ENCODE results near the gene GMPR2.

DNA sequence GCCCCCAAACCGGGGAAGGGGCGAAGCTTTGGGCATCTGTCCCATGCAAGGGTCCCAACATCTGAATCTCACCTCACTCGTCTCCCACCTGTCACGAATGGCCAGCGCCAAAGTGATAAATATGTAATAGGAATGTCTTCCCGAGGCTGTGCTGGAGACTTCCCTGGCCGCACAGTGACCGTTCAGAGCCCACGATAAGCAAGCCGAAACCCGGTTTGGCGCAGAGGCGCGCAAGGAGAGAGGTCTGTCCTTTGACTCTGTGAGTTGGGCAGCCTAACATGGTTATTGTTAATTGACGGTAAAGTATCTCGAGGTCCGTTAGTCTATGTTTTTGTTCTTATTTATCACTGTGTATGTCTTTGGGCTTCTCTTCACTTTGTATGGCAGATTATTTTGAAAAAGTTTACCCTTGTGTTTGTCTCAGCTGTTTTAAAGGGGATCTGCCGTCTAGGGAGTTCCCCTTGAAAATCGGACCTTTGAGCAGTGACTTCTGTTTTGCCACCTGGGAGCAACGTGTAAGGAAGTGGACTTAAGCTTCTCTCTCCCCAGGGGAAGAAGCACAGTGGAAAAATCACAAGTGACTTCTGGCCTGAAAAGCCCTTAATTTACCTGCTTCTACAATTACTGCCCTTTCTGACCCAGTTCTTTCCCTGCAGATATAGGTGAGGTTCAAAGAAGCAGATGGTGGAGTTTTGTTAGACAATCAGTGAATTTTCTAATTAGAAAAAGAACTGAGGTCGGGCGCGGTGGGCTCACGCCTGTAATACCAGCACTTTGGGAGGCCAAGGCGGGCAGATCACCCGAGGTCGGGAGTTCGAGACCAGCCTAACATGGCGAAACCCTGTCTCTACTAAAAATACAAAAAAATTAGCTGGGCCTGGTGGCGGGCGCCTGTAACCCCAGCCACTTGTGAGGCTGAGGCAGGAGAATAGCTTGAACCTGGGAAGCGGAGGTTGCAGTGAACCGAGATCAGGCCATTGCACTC is 36.4 kb upstream of the GMPR2 start:
- TF ChIP-seq, protein P1, sequence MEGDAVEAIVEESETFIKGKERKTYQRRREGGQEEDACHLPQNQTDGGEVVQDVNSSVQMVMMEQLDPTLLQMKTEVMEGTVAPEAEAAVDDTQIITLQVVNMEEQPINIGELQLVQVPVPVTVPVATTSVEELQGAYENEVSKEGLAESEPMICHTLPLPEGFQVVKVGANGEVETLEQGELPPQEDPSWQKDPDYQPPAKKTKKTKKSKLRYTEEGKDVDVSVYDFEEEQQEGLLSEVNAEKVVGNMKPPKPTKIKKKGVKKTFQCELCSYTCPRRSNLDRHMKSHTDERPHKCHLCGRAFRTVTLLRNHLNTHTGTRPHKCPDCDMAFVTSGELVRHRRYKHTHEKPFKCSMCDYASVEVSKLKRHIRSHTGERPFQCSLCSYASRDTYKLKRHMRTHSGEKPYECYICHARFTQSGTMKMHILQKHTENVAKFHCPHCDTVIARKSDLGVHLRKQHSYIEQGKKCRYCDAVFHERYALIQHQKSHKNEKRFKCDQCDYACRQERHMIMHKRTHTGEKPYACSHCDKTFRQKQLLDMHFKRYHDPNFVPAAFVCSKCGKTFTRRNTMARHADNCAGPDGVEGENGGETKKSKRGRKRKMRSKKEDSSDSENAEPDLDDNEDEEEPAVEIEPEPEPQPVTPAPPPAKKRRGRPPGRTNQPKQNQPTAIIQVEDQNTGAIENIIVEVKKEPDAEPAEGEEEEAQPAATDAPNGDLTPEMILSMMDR (IDR thresholded peaks at IDR 0.05; ENCODE audit: low read length), result no peak
- TF ChIP-seq EZH2 (IDR thresholded peaks at IDR 0.05; ENCODE audit: borderline replicate concordance, low read length), result no peak

Measured in OCI-LY1 (cell line).